H1 (cell line): ENCODE data around the gene TNNI2. TPM values are rescaled to one million over a fixed set of nuclear protein-coding genes. Genes with fewer than 3 reads are reported as not detected.

Source experiments
- CTCF ChIA-PET: fragments of 300-600 bp; sonication (Branson Sonifier 250); formaldehyde crosslinking; loops from one replicate; lab custom pipeline; 2021; ENCODE audit not compliant: partially characterized antibody; lab: Charles Lee
- POLR2A ChIA-PET: fragments of 300-600 bp; sonication (Branson Sonifier 250); formaldehyde crosslinking; loops from one replicate; lab custom pipeline; 2021; ENCODE audit warnings: inconsistent platforms; ENCODE audit not compliant: partially characterized antibody; lab: Charles Lee
- DNase-seq, 2 experiments: peaks; one replicate each; pipeline versions ENCODE4 v3.0.0 to v3.0.0-alpha.2; 2010 to 2022; ENCODE audit warnings: low spot score in 2 of 2, low read depth in 1 of 2, mixed read lengths in 1 of 2
- FAIRE-seq: peaks from 2 replicates; lab custom pipeline; 2011; peaks lifted over from hg19 to GRCh38; lab: Jason Lieb, UNC
- H2AFZ ChIP-seq: 2 replicates; pipeline ENCODE4 v1.8.1; 2012; ENCODE audit warnings: low read length, inconsistent platforms
- H2AK5ac ChIP-seq: 2 replicates; pipeline ENCODE4 v1.6.1; 2013; ENCODE audit warnings: low read depth, low read length
- H2BK120ac ChIP-seq: replicated peaks from 2 replicates; pipeline ENCODE3; 2013; ENCODE audit warnings: low read depth, low read length, inconsistent platforms
- H2BK12ac ChIP-seq: 2 replicates; pipeline ENCODE4 v1.6.1; 2013; ENCODE audit warnings: low read depth, low read length
- H2BK15ac ChIP-seq: 2 replicates; pipeline ENCODE4 v1.6.1; 2013; ENCODE audit warnings: low read length
- H2BK20ac ChIP-seq: 2 replicates; pipeline ENCODE4 v1.6.1; 2013; ENCODE audit warnings: low read length
- H2BK5ac ChIP-seq: 2 replicates; pipeline ENCODE4 v1.6.1; 2013; ENCODE audit warnings: low read depth, low read length
- H3K14ac ChIP-seq: 2 replicates; pipeline ENCODE4 v1.6.1; 2013; ENCODE audit warnings: inconsistent platforms; ENCODE audit not compliant: insufficient read length
- H3K18ac ChIP-seq: 2 replicates; pipeline ENCODE4 v1.6.1; 2013; ENCODE audit warnings: low read length; ENCODE audit errors: extremely low read depth
- H3K23ac ChIP-seq: 2 replicates; pipeline ENCODE4 v1.6.1; 2013; ENCODE audit warnings: inconsistent platforms; ENCODE audit not compliant: insufficient read length
- H3K23me2 ChIP-seq: 2 replicates; pipeline ENCODE4 v1.6.1; 2013; ENCODE audit warnings: low read depth, low read length
- H3K27ac ChIP-seq: 2 replicates; pipeline ENCODE4 v1.6.1; 2011; ENCODE audit warnings: low read depth, low read length, inconsistent platforms
- H3K27me3 ChIP-seq, 4 experiments: replicated peaks in 1 of 4; 1 replicate in 1 of 4; 2 replicates in 3 of 4; pipeline versions ENCODE4 v1.6.1 to v1.8.1; 2011 to 2013; ENCODE audit warnings: low read length in 3 of 4, mild to moderate bottlenecking in 3 of 4, inconsistent platforms in 2 of 4, mixed read lengths in 2 of 4, moderate library complexity in 1 of 4; ENCODE audit not compliant: control insufficient read depth in 3 of 4, insufficient read depth in 3 of 4; ENCODE audit errors: extremely low read depth in 1 of 4
- H3K36me3 ChIP-seq, 4 experiments: 2 replicates each; pipeline versions ENCODE4 v1.6.1 to v1.8.1; 2011 to 2013; ENCODE audit warnings: mild to moderate bottlenecking in 4 of 4, low read length in 3 of 4, moderate library complexity in 2 of 4, control low read depth in 1 of 4, inconsistent platforms in 1 of 4; ENCODE audit not compliant: insufficient read depth in 4 of 4, control insufficient read depth in 2 of 4
- H3K4ac ChIP-seq: replicated peaks from 2 replicates; pipeline ENCODE3; 2013; ENCODE audit warnings: low read length, low read depth, mixed read lengths, inconsistent platforms; ENCODE audit not compliant: insufficient read length
- H3K4me1 ChIP-seq, 4 experiments: replicated peaks in 1 of 4; 1 replicate in 1 of 4; 2 replicates in 3 of 4; pipeline versions ENCODE4 v1.6.1 to v1.8.1; 2011 to 2013; ENCODE audit warnings: low read length in 3 of 4, inconsistent platforms in 2 of 4, mixed read lengths in 1 of 4; ENCODE audit not compliant: insufficient read depth in 4 of 4, control insufficient read depth in 3 of 4
- H3K4me2 ChIP-seq, 2 experiments: 2 replicates each; pipeline versions ENCODE4 v1.6.1 to v1.8.1; 2011 to 2013; ENCODE audit warnings: low read depth in 2 of 2, low read length in 2 of 2, control low read depth in 1 of 2, inconsistent platforms in 1 of 2, mild to moderate bottlenecking in 1 of 2; ENCODE audit not compliant: insufficient read depth in 1 of 2
- H3K4me3 ChIP-seq, 4 experiments: fragments of 200-600, 300-600 bp in 1 of 4; sonication (generic), shearing (Covaris generic), sonication (Bioruptor Twin) in 1 of 4; 2 replicates each; pipeline versions ENCODE4 v1.5.1 to v1.8.1; 2011 to 2016; ENCODE audit warnings: low read length in 4 of 4, low read depth in 3 of 4, control low read depth in 2 of 4, inconsistent platforms in 2 of 4, mild to moderate bottlenecking in 2 of 4, mixed read lengths in 1 of 4, moderate library complexity in 1 of 4; ENCODE audit not compliant: insufficient read depth in 2 of 4; ENCODE audit errors: extremely low read depth in 1 of 4
- H3K56ac ChIP-seq: replicated peaks from 2 replicates; pipeline ENCODE3; 2013; ENCODE audit warnings: low read depth, mild to moderate bottlenecking, mixed read lengths, low read length, inconsistent platforms; ENCODE audit not compliant: insufficient read length
- H3K79me1 ChIP-seq: 2 replicates; pipeline ENCODE4 v1.6.1; 2013; ENCODE audit warnings: low read depth, low read length, control low read depth
- H3K79me2 ChIP-seq, 2 experiments: 2 replicates each; pipeline versions ENCODE4 v1.6.1 to v1.8.1; 2012 to 2013; ENCODE audit warnings: low read length in 2 of 2, mild to moderate bottlenecking in 2 of 2, inconsistent platforms in 1 of 2; ENCODE audit not compliant: insufficient read depth in 2 of 2, control insufficient read depth in 1 of 2
- H3K9ac ChIP-seq, 4 experiments: replicated peaks in 1 of 4; 1 replicate in 1 of 4; 2 replicates in 3 of 4; pipeline versions ENCODE4 v1.6.1 to v1.8.1; 2011 to 2013; ENCODE audit warnings: low read depth in 3 of 4, low read length in 3 of 4, control low read depth in 2 of 4, mild to moderate bottlenecking in 2 of 4, moderate library complexity in 2 of 4, inconsistent platforms in 1 of 4; ENCODE audit errors: extremely low read depth in 1 of 4
- H3K9me3 ChIP-seq, 2 experiments: 2 replicates each; pipeline versions ENCODE4 v1.6.1 to v1.8.1; 2012 to 2013; ENCODE audit warnings: mild to moderate bottlenecking in 2 of 2, moderate library complexity in 2 of 2, control low read depth in 1 of 2, inconsistent platforms in 1 of 2, low read depth in 1 of 2, low read length in 1 of 2, mixed read lengths in 1 of 2; ENCODE audit not compliant: insufficient read depth in 2 of 2
- H4K20me1 ChIP-seq, 2 experiments: replicated peaks in 1 of 2; 2 replicates each; pipeline versions ENCODE3 to v1.8.1; 2011 to 2013; ENCODE audit warnings: inconsistent platforms in 2 of 2, low read length in 2 of 2, mild to moderate bottlenecking in 1 of 2; ENCODE audit not compliant: insufficient read depth in 2 of 2, control insufficient read depth in 1 of 2
- H4K5ac ChIP-seq: 2 replicates; pipeline ENCODE4 v1.6.1; 2013; ENCODE audit warnings: low read length, low read depth, mixed read lengths, inconsistent platforms; ENCODE audit not compliant: insufficient read length
- H4K8ac ChIP-seq: 2 replicates; pipeline ENCODE4 v1.8.0; 2013; ENCODE audit warnings: mild to moderate bottlenecking, moderate library complexity, low read length, inconsistent platforms; ENCODE audit not compliant: insufficient read depth; ENCODE audit errors: extremely low read depth
- H4K91ac ChIP-seq: replicated peaks from 2 replicates; pipeline ENCODE3; 2013; ENCODE audit warnings: low read length, mixed read lengths, inconsistent platforms; ENCODE audit not compliant: insufficient read length
- CREB1 ChIP-seq: IDR thresholded peaks from 2 replicates; pipeline ENCODE4 v1.6.1; 2012; ENCODE audit warnings: inconsistent platforms
- NANOG ChIP-seq: IDR thresholded peaks from 2 replicates; pipeline ENCODE4 v1.6.1; 2011; ENCODE audit warnings: low read length, low read depth, mild to moderate bottlenecking, inconsistent platforms; ENCODE audit not compliant: insufficient read depth, poor library complexity, severe bottlenecking
- RAD21 ChIP-seq, 2 experiments: IDR thresholded peaks in 1 of 2; conservative IDR thresholded peaks in 1 of 2; 2 replicates each; pipeline ENCODE4 v1.6.1; 2011; ENCODE audit warnings: low read depth in 2 of 2, low read length in 2 of 2, improper control_type of control experiment in 1 of 2, inconsistent platforms in 1 of 2, mild to moderate bottlenecking in 1 of 2, moderate library complexity in 1 of 2
- SUZ12 ChIP-seq: fragments of 200-600 bp; sonication (generic); IDR thresholded peaks from 2 replicates; pipeline ENCODE4 v1.6.1; 2012; ENCODE audit warnings: mild to moderate bottlenecking, inconsistent platforms, low read length, moderate library complexity, mixed read lengths
- WGBS, 2 experiments: shearing (Covaris generic) in 1 of 2; methylation state at CpG; one replicate each; pipeline versions ENCODE4 v1.1.6 to v1.1.7; 2013 to 2015; ENCODE audit warnings: low lambda C conversion rate in 2 of 2, mixed read lengths in 2 of 2, inconsistent platforms in 1 of 2, low coverage in 1 of 2, missing lambda C conversion rate in 1 of 2; ENCODE audit not compliant: insufficient replicate concordance in 2 of 2, insufficient coverage in 1 of 2, insufficient read length in 1 of 2; ENCODE audit errors: extremely low coverage in 1 of 2, missing lambda C conversion rate in 1 of 2; 5-methylcytosine and 5-hydroxymethylcytosine counted together
- polyA plus RNA-seq, 7 experiments: library from polyadenylated mRNA; depleted of rRNA in 3 of 7; stranded (reverse) in 5 of 7; unstranded in 2 of 7; fragments of >200 nt in 5 of 7; fragments of 200-250 nt in 2 of 7; gene quantifications; 1 replicate in 5 of 7; 2 replicates in 1 of 7; 4 replicates in 1 of 7; pipeline versions ENCODE4 v1.2.1 to v1.2.3, GENCODE V29; 2011 to 2013; ENCODE audit warnings: missing spikeins in 2 of 7, mixed read lengths in 2 of 7
- total RNA-seq: library from RNA; stranded (reverse); fragmentation: NEBNext Ultra II Directional; extraction: Animal tissue kit (Norgen Biotek cat#: 25700); gene quantifications from 2 replicates; pipeline ENCODE4 v1.2.1, GENCODE V29; 2021

Gene TNNI2
- total and polyA plus RNA-seq, 2 of the 8 experiments (the other 6 are each of a cell fraction or from before 2014, with no cell fraction given), result not detected

DNA sequence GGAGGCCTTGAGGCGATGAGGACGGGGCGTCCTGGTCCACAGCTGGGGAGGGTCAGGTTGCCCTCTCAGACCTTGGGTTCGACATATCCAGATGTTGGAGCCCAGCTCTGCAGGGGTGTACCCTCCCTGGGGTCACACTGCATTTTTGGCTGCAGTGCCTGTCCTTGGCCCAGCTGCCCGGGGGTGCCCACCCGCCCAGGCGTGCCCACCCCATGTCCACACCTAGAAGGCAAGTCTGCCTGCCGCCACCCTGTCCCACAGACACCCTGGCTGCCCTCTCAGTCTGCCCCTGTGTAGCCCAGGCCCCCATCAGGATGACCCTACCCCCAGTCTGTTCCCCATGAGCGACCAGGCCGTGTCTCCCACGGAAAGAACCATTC, 17.1 kb downstream of the TNNI2 start:
- H2AFZ ChIP-seq, result no peak overlapping the region
- 0 out of 7 replicates have a peak, but pooled peaks cover 0 to 3% (median 0%) of the 10 kb centered on the region in 4 experiments for H3K4me1 ChIP-seq
- H3K36me3 ChIP-seq, result no peaks in the 10 kb centered on the region
- no peak overlapping the region for H4K91ac ChIP-seq
- no peak overlapping the region for H3K4me2 ChIP-seq
- no peak overlapping the region for H3K56ac ChIP-seq
- FAIRE-seq (no peak), DNase-seq (no peak)
- H3K4me3 ChIP-seq, result no peak overlapping the region
- H3K27ac ChIP-seq, result no peak overlapping the region
- H3K14ac ChIP-seq, result no peak overlapping the region
- H3K23me2 ChIP-seq, result peaks cover 3% of the 10 kb centered on the region; the same call in 1 of the 2 replicates
- H2AK5ac ChIP-seq, result no peak overlapping the region
- no peak overlapping the region for H3K4ac ChIP-seq
- no peaks in the 10 kb centered on the region for H3K9me3 ChIP-seq
- no peak overlapping the region for H3K18ac ChIP-seq
- no peaks in the 10 kb centered on the region; a peak in 1 of 7 replicates for H3K27me3 ChIP-seq
- H2BK5ac ChIP-seq, result no peak overlapping the region
- no peak overlapping the region for H4K5ac ChIP-seq
- H2BK20ac ChIP-seq, result no peak overlapping the region
- no peak overlapping the region for H2BK15ac ChIP-seq
- CTCF ChIA-PET, result interaction anchor here (0.6 to 15.7 kb wide), 9 partner anchors 9 to 298 kb away, joined by 3 to 232 read pairs (median 3); no protein-coding TSS in a partner anchor
- H4K20me1 ChIP-seq, result no peaks in the 10 kb centered on the region
- no peaks in the 10 kb centered on the region for H3K79me2 ChIP-seq
- WGBS, 2 experiments, result 96% methylated on average over 8 of the region's 11 CpGs; no CpG with 5 or more reads in 1 of the 2 experiments
- H4K8ac ChIP-seq, result no peak overlapping the region
- H2BK120ac ChIP-seq, result no peak overlapping the region
- H3K9ac ChIP-seq, result no peak overlapping the region
- no peak overlapping the region for H2BK12ac ChIP-seq
- H3K79me1 ChIP-seq, result no peaks in the 10 kb centered on the region
- H3K23ac ChIP-seq, result no peak overlapping the region
- POLR2A ChIA-PET, result no interaction called here
- TF ChIP-seq NANOG, result no peak
- no peak for TF ChIP-seq CREB1
- TF ChIP-seq SUZ12, result no peak
- no peak for TF ChIP-seq RAD21 (IDR thresholded peaks at IDR 0.05 in 1 of 2, conservative IDR thresholded peaks at IDR 0.05 in 1 of 2; ENCODE audit: low read depth in 2 of 2, low read length in 2 of 2)
